Endothelial cell of umbilical vein (primary cell): ENCODE results near the gene NEDD9. TPM values are rescaled to one million over a fixed set of nuclear protein-coding genes. Genes with fewer than 3 reads are reported as not detected.

Source experiments
- BruUV-seq: library from RNA; stranded (reverse); fragments of 400-500 nt; replicated peaks from 2 replicates; lab custom pipeline; 2021; lab: Mats Ljungman, UMichigan
- CTCF ChIA-PET: fragments of 300-600, 350-600 bp; sonication (Branson Sonifier 250); formaldehyde crosslinking; loops from one replicate; lab custom pipeline; 2021; ENCODE audit warnings: antibody characterized with exemption, inconsistent platforms; lab: Charles Lee
- POLR2A ChIA-PET: fragments of 300-600, 350-600 bp; sonication (Branson Sonifier 250); formaldehyde crosslinking; loops from one replicate; lab custom pipeline; 2021; ENCODE audit warnings: antibody characterized with exemption, inconsistent platforms; lab: Charles Lee
- DNase-seq: peaks from one replicate; pipeline ENCODE4 v3.0.0-alpha.2; 2011; ENCODE audit warnings: low read depth, low spot score
- FAIRE-seq: peaks from 2 replicates; lab custom pipeline; 2011; peaks lifted over from hg19 to GRCh38; lab: Jason Lieb, UNC
- H2AFZ ChIP-seq: 2 replicates; pipeline ENCODE4 v1.6.0; 2012; ENCODE audit warnings: low read depth, low read length, control low read depth, inconsistent platforms
- H3K27ac ChIP-seq: 2 replicates; pipeline ENCODE4 v1.5.1; 2011; ENCODE audit warnings: low read depth, mild to moderate bottlenecking, control low read depth, low read length, moderate library complexity; ENCODE audit not compliant: insufficient read depth
- H3K27me3 ChIP-seq, 2 experiments: 2 replicates each; pipeline versions ENCODE4 v1.6.0 to v1.6.1; 2011; ENCODE audit warnings: low read length in 2 of 2, mixed read lengths in 1 of 2; ENCODE audit not compliant: control insufficient read depth in 2 of 2, insufficient read depth in 2 of 2
- H3K36me3 ChIP-seq, 2 experiments: 2 replicates in 1 of 2; 3 replicates in 1 of 2; pipeline ENCODE4 v1.5.1; 2011; ENCODE audit warnings: low read length in 2 of 2, mild to moderate bottlenecking in 1 of 2, moderate library complexity in 1 of 2; ENCODE audit not compliant: control insufficient read depth in 2 of 2, insufficient read depth in 2 of 2; ENCODE audit errors: extremely low read depth in 1 of 2
- H3K4me1 ChIP-seq: 3 replicates; pipeline ENCODE4 v1.5.1; 2011; ENCODE audit warnings: mild to moderate bottlenecking, low read length; ENCODE audit not compliant: control insufficient read depth, insufficient read depth; ENCODE audit errors: extremely low read depth
- H3K4me2 ChIP-seq: 2 replicates; pipeline ENCODE4 v1.6.1; 2011; ENCODE audit warnings: low read length, control low read depth, mixed read lengths; ENCODE audit not compliant: insufficient read depth
- H3K4me3 ChIP-seq, 3 experiments: fragments of 200-600 bp in 1 of 3; sonication (generic), shearing (Covaris generic) in 1 of 3; replicated peaks in 1 of 3; 2 replicates each; pipeline ENCODE4 v1.5.1; 2011 to 2016; ENCODE audit warnings: control low read depth in 3 of 3, low read length in 3 of 3, mild to moderate bottlenecking in 2 of 3, inconsistent platforms in 1 of 3, low read depth in 1 of 3, moderate library complexity in 1 of 3; ENCODE audit not compliant: insufficient read depth in 1 of 3
- H3K79me2 ChIP-seq: 2 replicates; pipeline ENCODE4 v1.6.0; 2012; ENCODE audit warnings: low read length, inconsistent platforms; ENCODE audit not compliant: control insufficient read depth, insufficient read depth
- H3K9ac ChIP-seq: replicated peaks from 2 replicates; pipeline ENCODE3; 2011; ENCODE audit warnings: low read length, control low read depth; ENCODE audit not compliant: insufficient read depth; ENCODE audit errors: extremely low read depth
- H3K9me1 ChIP-seq: replicated peaks from 3 replicates; pipeline ENCODE4 v1.6.0; 2011; ENCODE audit warnings: mild to moderate bottlenecking, low read length; ENCODE audit not compliant: control insufficient read depth, insufficient read depth; ENCODE audit errors: extremely low read depth
- H3K9me3 ChIP-seq: replicated peaks from 2 replicates; pipeline ENCODE4 v1.5.1; 2012; ENCODE audit warnings: low read length, inconsistent platforms; ENCODE audit not compliant: control insufficient read depth, insufficient read depth
- H4K20me1 ChIP-seq: replicated peaks from 2 replicates; pipeline ENCODE3; 2011; ENCODE audit warnings: mild to moderate bottlenecking, low read length; ENCODE audit not compliant: control insufficient read depth, insufficient read depth; ENCODE audit errors: extremely low read depth
- JUN ChIP-seq: IDR thresholded peaks from 2 replicates; pipeline ENCODE4 v1.6.1; 2011; ENCODE audit warnings: borderline replicate concordance, low read depth; ENCODE audit not compliant: insufficient read length, insufficient read depth
- dilution Hi-C: fragments of 300-500 bp; cut with MboI; formaldehyde crosslinking; loops from one replicate; pipeline ENCODE4 v1.15.0; 2019; ENCODE audit warnings: low sequenced_read_pairs; ENCODE audit not compliant: extremely low pct_ligation_motif_present
- intact Hi-C: fragments of 100-400 bp; cut with micrococcal nuclease; formaldehyde crosslinking; loops from one replicate; pipeline ENCODE4 v1.10.0; 2022
- polyA plus RNA-seq, 4 experiments: library from polyadenylated mRNA; depleted of rRNA in 3 of 4; stranded (reverse) in 3 of 4; unstranded in 1 of 4; fragments of >200 nt; gene quantifications; 2 replicates each; pipeline versions ENCODE4 v1.2.1 to v1.2.3, GENCODE V29; 2011 to 2012; ENCODE audit warnings: missing spikeins in 1 of 4
- total RNA-seq: library from RNA; stranded (reverse); gene quantifications from 2 replicates; pipeline ENCODE4 v1.2.3, GENCODE V29; 2021
- TF ChIP-seq, protein P1 (sequence below): IDR thresholded peaks from 2 replicates; pipeline ENCODE4 v1.6.1; 2011; ENCODE audit not compliant: insufficient read depth, insufficient read length

The NEDD9 gene
- total and polyA plus RNA-seq, 2 donors (not counting 3 experiments of a cell fraction or from before 2014, with no cell fraction given): 55.2 to 61.0 TPM

DNA sequence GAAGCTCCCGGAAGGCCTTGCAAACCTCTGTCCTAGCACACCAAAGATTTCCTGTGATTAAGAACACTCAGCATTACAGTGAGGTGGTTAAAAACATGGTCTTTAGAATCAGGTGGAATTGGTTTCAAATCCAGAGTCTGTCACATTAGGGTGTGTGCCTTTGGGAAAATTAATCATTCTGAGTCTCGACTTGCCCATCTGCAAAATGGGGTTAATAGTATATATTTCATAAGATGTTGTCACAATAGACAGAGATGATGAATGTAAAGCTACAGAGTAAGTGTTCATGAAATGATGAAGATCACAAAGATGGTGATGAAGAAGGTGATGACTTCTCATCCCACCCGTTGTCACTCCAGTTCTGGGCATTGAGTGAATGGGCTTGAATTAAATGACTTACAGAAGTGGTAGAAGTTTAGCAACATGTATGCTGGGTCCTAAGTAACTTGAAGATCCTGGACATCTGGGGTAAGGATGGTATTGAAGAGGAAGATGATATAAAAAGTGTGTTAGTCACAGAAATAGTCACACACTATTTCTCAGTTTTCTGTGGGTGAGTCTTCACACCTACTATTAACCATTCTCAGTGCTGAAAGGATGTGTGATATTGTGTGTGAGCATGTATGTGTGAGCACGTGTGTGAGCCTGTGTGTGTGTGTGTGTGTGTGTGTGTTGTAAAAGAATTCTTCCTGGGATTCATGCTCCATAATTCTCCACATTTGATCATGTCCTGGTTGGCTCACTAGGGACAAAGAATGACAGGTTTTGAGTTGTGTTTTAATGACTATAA, 28.0 kb upstream of the NEDD9 start:
- ChIA-PET CTCF (interaction anchor here (1.2 kb wide), 1 partner anchor 30 kb away, joined by 3 read pairs; no protein-coding TSS in a partner anchor), POLR2A (no interaction called here)
- Histone ChIP-seq H3K27ac (no peak overlapping the region), H3K27me3 (no peaks in the 10 kb centered on the region), H3K36me3 (no peaks in the 10 kb centered on the region), H4K20me1 (no peaks in the 10 kb centered on the region), H3K9me1 (no peaks in the 10 kb centered on the region), H2AFZ (no peak overlapping the region), H3K79me2 (no peaks in the 10 kb centered on the region), H3K9me3 (no peaks in the 10 kb centered on the region), H3K4me3 (no peak overlapping the region), H3K4me2 (no peak overlapping the region), H3K9ac (no peak overlapping the region), H3K4me1 (peaks cover 19% of the 10 kb centered on the region)
- BruUV-seq: no TSS peak
- dilution Hi-C loops (no loop called here), intact Hi-C loops (no loop called here)
- TF ChIP-seq, protein P1, sequence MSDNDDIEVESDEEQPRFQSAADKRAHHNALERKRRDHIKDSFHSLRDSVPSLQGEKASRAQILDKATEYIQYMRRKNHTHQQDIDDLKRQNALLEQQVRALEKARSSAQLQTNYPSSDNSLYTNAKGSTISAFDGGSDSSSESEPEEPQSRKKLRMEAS: no peak
- FAIRE-seq: no peak
- DNase-seq: no peak

- no TSS peak for BruUV-seq
- no peak for FAIRE-seq
- H3K36me3 ChIP-seq: no peaks in the 10 kb centered on the region
- no peaks in the 10 kb centered on the region for H3K27me3 ChIP-seq
- ChIA-PET POLR2A (no interaction called here), CTCF (no interaction called here)
- H3K4me1 ChIP-seq: peaks cover 19% of the 10 kb centered on the region
- intact Hi-C loops (no loop called here), dilution Hi-C loops (no loop called here)
- no peaks in the 10 kb centered on the region for H3K9me1 ChIP-seq
- TF ChIP-seq JUN: no peak
- no peak overlapping the region for H3K27ac ChIP-seq
- no peak overlapping the region for H3K4me3 ChIP-seq
- no peak for DNase-seq
- H4K20me1 ChIP-seq: no peaks in the 10 kb centered on the region
- no peak overlapping the region for H2AFZ ChIP-seq
- H3K9ac ChIP-seq: no peak overlapping the region
- no peaks in the 10 kb centered on the region for H3K9me3 ChIP-seq
- no peaks in the 10 kb centered on the region for H3K79me2 ChIP-seq
- H3K4me2 ChIP-seq: no peak overlapping the region
Observed at GRCh38 chr6:11258260-11259237, 26.1 kb upstream of the NEDD9 start.
